Activated T-helper 1 cell treated with anti-CD3 and anti-CD28 coated beads, Interleukin-12 subunit alpha, Interleukin-12 subunit beta, Interleukin-2, Interleukin-4 antibody, amounts not matched to agents 30 ng/mL and 10 ng/mL and 1 ng/mL, durations not matched to agents 14 hours and 24 hours and 36 hours (primary cell): Measurements from ENCODE around the gene RANBP10. TPM values are rescaled to one million over a fixed set of nuclear protein-coding genes. Genes with fewer than 3 reads are reported as not detected.
A peak's percentile ranks its signal among the peaks of the same experiment; 100 is the strongest.

Experiments used
- DNase-seq: peaks from one replicate; pipeline ENCODE4 v3.0.0; 2021; ENCODE audit warnings: low spot score
- H3K27ac Mint-ChIP-seq: one replicate; pipeline ENCODE4 v1.8.0; 2021; ENCODE audit warnings: mild to moderate bottlenecking, mixed read lengths
- H3K27me3 Mint-ChIP-seq: one replicate; pipeline ENCODE4 v1.8.0; 2022; ENCODE audit warnings: mild to moderate bottlenecking, moderate library complexity, mixed read lengths; ENCODE audit not compliant: insufficient read depth
- H3K36me3 Mint-ChIP-seq: one replicate; pipeline ENCODE4 v1.8.0; 2021; ENCODE audit warnings: low read depth, mixed read lengths
- H3K4me1 Mint-ChIP-seq: one replicate; pipeline ENCODE4 v1.8.0; 2021; ENCODE audit warnings: low read depth, mixed read lengths
- H3K4me3 Mint-ChIP-seq: one replicate; pipeline ENCODE4 v1.8.0; 2021; ENCODE audit warnings: mild to moderate bottlenecking, moderate library complexity, mixed read lengths
- H3K9me3 Mint-ChIP-seq: one replicate; pipeline ENCODE4 v1.8.0; 2021; ENCODE audit warnings: mixed read lengths
- intact Hi-C: fragments of 100-400 bp; cut with micrococcal nuclease; formaldehyde crosslinking; loops from one replicate; pipeline ENCODE4 v1.15.1; 2024
- total RNA-seq: library from RNA; stranded (reverse); gene quantifications from 2 replicates; pipeline ENCODE4 v1.2.3, GENCODE V29; 2022

RANBP10 gene
- total RNA-seq: 23.0 and 25.7 TPM in 2 replicates

DNA sequence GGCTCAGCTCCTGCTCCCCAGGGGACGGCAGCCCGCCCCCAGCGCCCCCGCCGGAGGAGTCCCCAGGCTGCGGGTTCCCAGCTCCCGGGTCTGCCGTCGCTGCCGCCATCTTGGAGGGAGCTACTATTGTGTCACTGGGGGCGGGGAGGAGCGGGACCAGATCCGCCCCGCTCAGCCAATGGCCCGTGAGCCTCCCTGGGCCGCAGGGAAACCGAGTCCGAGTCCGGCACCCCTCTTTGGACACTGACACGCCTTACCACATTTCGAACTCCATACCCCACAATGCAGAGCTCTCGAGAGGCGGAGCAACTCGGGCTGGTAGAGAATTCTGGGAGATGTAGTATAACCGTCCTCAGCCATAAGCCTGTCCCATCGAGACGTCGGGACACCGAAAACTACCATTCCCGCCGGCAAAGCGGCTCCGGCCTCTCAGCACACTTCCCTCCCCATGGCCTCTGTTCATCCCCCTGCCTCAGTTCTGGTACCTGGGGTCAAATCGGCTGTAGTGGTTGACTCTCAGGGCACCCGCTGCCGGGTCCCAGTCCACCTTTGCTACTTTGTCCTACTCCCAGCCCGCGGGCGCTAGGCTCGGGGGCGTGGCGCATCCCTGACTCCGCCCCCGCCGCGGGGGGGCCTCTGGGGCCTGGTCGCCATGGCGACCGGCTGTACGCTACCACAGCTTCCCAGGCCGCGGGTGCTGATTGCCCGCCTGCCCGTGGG is at the start of gene RANBP10, which contains the start of gene TSNAXIP1:
RANBP10 (minus strand) TSS at position 133 of the 720 bp plus-strand sequence; CDS start at position 109, 24 bp downstream.
TSNAXIP1 (plus strand) TSS at position 462 of the 720 bp plus-strand sequence. CDS start 261 bp downstream, outside the sequence.
- Mint-ChIP-seq H3K9me3 (no peaks in the 10 kb centered on the region), H3K27ac (peak within 1 kb of the TSS; percentile 86), H3K4me3 (peak within 1 kb of the TSS; percentile 90), H3K36me3 (peaks cover 27% of the 10 kb centered on the region), H3K27me3 (peaks cover 3% of the 10 kb centered on the region), H3K4me1 (peaks cover 35% of the 10 kb centered on the region)
- intact Hi-C loops: loop anchor here (1.0 to 10.0 kb wide), 14 partner anchors 10 to 580 kb away; partner anchors contain the start of genes ACD, ATP6V0D1, CTCF and EDC4
- DNase-seq: peak; percentile 96

DNA sequence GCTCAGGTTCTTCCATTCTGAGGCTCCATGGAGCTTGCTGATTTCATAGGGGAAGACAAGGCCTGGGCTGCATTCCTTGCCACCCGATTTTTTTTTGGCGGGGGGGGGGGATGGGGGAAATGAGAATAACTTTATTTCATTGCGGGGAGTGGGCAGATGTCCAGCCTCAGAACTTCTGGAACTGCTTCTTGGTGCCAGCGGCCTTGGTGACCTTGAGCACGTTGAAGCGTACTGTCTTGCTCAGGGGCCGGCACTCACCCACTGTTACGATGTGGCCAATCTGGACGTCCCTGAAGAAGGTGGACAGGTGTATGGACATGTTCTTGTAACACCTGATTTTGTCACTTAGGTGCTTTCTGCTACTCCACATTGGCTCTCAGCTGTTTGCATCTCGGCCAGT is 49.4 kb upstream of the RANBP10 start:
- Mint-ChIP-seq H3K9me3 (no peaks in the 10 kb centered on the region), H3K4me1 (peaks cover 28% of the 10 kb centered on the region), H3K27ac (no peak overlapping the region), H3K4me3 (no peak overlapping the region), H3K36me3 (peaks cover 5% of the 10 kb centered on the region), H3K27me3 (no peaks in the 10 kb centered on the region)
- DNase-seq: no peak
- intact Hi-C loops: no loop called here

DNA sequence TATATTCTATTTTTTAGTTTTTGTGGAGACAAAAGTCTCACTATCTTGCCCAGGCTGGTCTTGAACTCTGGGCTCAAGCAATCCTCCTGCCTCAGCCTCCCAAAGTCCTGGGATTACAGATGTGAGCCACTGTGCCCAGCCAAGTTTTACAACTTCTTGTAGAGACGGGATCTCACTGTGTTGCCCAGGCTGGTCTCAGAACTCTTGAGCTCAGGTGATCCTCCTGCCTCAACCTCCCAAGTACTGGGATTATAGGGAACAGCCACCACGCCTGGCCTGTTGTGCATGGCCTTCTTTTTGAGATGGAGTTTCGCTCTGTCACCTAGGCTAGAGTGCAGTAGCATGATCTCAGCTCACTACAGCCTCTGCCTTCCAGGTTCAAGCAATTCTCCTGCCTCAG is 47.3 kb upstream of the RANBP10 start:
- H3K4me1 Mint-ChIP-seq: peaks cover 31% of the 10 kb centered on the region
- H3K27ac Mint-ChIP-seq: no peak overlapping the region
- H3K36me3 Mint-ChIP-seq: peaks cover 11% of the 10 kb centered on the region
- no peaks in the 10 kb centered on the region for H3K27me3 Mint-ChIP-seq
- no peak overlapping the region for H3K4me3 Mint-ChIP-seq
- intact Hi-C loops: no loop called here
- no peaks in the 10 kb centered on the region for H3K9me3 Mint-ChIP-seq
- DNase-seq: no peak

GRCh38 chr16:67848118-67848517 is 41.8 kb upstream of the RANBP10 start:
- no peaks in the 10 kb centered on the region for H3K27me3 Mint-ChIP-seq
- peaks cover 38% of the 10 kb centered on the region for H3K4me1 Mint-ChIP-seq
- H3K9me3 Mint-ChIP-seq: no peaks in the 10 kb centered on the region
- DNase-seq: no peak
- H3K27ac Mint-ChIP-seq: peak overlapping the region; percentile 83
- intact Hi-C loops: loop anchor here (10.0 kb wide), 1 partner anchor 467 kb away; the partner anchor contains the start of genes PRMT7 and SLC7A6OS
- peak overlapping the region; percentile 94 for H3K4me3 Mint-ChIP-seq
- H3K36me3 Mint-ChIP-seq: peaks cover 6% of the 10 kb centered on the region

DNA sequence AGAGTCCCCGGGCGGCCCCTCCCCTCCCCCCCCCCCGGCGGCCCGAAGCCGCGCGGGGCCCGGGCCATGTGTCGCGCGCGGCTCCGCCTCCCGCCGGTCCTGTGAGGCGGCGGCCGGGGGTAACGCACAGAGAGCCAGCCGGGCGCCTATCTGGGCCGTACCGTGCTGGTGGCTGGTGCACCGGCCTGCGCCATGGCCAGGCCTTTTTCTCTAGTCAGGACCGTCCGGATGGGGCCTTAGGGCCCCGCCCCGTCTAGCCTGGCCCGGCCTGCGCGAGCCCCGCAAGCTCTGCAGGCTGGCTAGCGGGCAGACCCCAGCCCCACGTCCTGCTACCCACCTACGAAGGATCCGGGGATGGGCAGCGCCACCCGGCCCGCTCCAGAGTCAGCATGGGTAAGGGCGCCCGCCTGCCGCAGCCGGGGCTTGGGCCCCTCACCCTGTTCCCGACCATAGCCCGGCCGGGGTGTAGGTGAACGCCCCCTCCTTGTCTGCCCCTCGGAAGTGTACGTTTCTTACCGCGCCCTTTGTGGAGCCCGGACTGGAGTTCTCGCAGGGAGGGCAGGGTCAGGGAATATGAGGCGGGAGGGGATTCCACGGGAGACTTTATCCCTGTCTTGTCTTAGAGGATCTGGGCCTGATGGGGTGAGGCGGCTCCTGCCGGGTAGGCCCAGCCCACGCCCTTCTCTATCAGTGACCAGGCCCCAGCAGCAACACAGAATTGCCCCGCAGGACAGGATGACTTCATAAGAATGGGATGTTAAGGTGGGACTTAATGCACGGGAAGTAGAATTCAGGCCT is 40.9 kb upstream of the RANBP10 start, which contains the start of gene CENPT:
CENPT (minus strand) TSS at position 630 of the 798 bp plus-strand sequence. CDS start 13,834 bp downstream, outside the sequence.
- no peaks in the 10 kb centered on the region for H3K27me3 Mint-ChIP-seq
- peaks cover 6% of the 10 kb centered on the region for H3K36me3 Mint-ChIP-seq
- peak within 1 kb of the TSS; percentile 94 for H3K4me3 Mint-ChIP-seq
- DNase-seq: no peak
- H3K9me3 Mint-ChIP-seq: no peaks in the 10 kb centered on the region
- intact Hi-C loops: loop anchor here (2.0 to 10.0 kb wide), 2 partner anchors 366 to 468 kb away; partner anchors contain the start of genes ATP6V0D1, PRMT7 and SLC7A6OS
- peak within 1 kb of the TSS; percentile 86 for H3K27ac Mint-ChIP-seq
- peaks cover 38% of the 10 kb centered on the region for H3K4me1 Mint-ChIP-seq

- H3K4me3 Mint-ChIP-seq: peak within 1 kb of the TSS; percentile 94
- no peaks in the 10 kb centered on the region for H3K9me3 Mint-ChIP-seq
- H3K36me3 Mint-ChIP-seq: peaks cover 6% of the 10 kb centered on the region
- peak within 1 kb of the TSS; percentile 92 for H3K27ac Mint-ChIP-seq
- peak; percentile 94 for DNase-seq
- no peaks in the 10 kb centered on the region for H3K27me3 Mint-ChIP-seq
- peaks cover 41% of the 10 kb centered on the region for H3K4me1 Mint-ChIP-seq
- intact Hi-C loops: loop anchor here (1.0 to 10.0 kb wide), 12 partner anchors 12 to 620 kb away; partner anchors contain the start of genes ATP6V0D1, DDX28, DUS2 and EDC4
Observed at GRCh38 chr16:67846320-67847063, 40.1 kb upstream of the RANBP10 start, which contains the start of gene NUTF2. TSS of gene NUTF2 (plus strand) at chr16:67846933. CDS start at chr16:67865131, 18,198 bp downstream.

GRCh38 chr16:67846063-67846319 is 39.6 kb upstream of the RANBP10 start:
- intact Hi-C loops: loop anchor here (1.0 to 10.0 kb wide), 12 partner anchors 12 to 620 kb away; partner anchors contain the start of genes ATP6V0D1, DDX28, DUS2 and EDC4
- DNase-seq: no peak
- Mint-ChIP-seq H3K36me3 (peaks cover 6% of the 10 kb centered on the region), H3K27me3 (no peaks in the 10 kb centered on the region), H3K27ac (peak overlapping the region; percentile 92), H3K4me1 (peaks cover 44% of the 10 kb centered on the region), H3K9me3 (no peaks in the 10 kb centered on the region), H3K4me3 (peak overlapping the region; percentile 91)

DNA sequence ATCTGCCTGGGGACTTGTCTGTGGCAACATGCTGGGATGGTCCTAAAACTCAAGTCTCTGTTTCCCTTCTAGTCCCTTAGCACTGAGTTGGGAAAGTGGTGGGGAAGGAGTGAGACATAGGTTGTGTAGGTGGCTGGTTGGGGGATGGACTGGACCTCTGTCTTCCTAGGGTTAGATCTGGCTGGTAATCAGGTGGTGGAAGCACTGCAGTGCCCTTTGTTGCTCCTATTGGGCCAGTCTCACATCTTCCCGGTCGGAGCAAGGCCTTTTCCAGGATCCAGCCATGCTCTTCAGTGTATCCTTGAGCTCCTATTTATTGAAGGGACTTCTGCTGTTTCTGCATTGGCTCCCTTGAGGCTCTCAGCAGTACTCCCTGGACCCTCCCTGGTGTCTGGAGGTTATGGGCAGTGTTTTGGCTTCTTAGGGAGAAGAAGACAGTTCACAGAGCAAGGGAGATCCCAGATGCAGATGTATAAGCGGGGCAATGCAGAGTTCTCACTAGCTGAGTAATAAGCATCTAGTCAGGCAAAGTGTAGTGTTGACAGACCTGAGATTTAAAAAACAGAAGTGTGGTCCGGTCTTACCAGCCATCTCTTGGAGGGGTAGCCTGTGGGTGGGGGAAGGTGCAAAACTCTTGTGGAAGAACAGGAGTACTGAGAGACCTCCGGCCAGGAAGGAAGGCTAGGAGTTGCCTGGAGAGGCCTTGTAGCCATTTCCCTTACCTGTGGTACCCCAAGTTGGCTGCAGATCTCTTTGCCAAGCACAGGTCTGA is 39.1 kb upstream of the RANBP10 start:
- no peaks in the 10 kb centered on the region for H3K27me3 Mint-ChIP-seq
- H3K4me1 Mint-ChIP-seq: peaks cover 44% of the 10 kb centered on the region
- intact Hi-C loops: loop anchor here (1.0 to 10.0 kb wide), 12 partner anchors 11 to 619 kb away; partner anchors contain the start of genes ATP6V0D1, DDX28, DUS2 and EDC4
- H3K4me3 Mint-ChIP-seq: peak overlapping the region; percentile 91
- no peaks in the 10 kb centered on the region for H3K9me3 Mint-ChIP-seq
- peaks cover 6% of the 10 kb centered on the region for H3K36me3 Mint-ChIP-seq
- DNase-seq: no peak
- peak overlapping the region; percentile 92 for H3K27ac Mint-ChIP-seq

DNA sequence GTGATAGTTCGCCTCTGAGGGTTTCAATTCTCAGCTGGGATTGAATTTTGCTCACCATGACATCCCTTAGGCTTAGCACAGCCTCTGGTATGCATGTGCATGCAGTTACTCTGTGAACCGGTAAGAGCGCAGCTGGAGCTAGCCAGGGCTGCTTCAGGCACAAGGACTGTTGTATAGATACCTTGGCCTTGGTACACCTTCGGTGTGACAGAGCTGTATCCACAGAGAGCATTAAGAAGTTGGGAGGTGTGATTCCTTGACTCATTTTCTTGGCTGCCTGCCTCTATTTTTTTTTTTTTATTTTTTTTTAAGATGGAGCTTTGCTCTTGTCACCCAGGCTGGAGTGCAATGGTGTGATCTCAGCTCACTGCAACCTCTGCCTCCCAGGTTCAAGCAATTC is 38.1 kb upstream of the RANBP10 start:
- no peaks in the 10 kb centered on the region for H3K9me3 Mint-ChIP-seq
- peak overlapping the region; percentile 48 for H3K27ac Mint-ChIP-seq
- DNase-seq: no peak
- H3K4me3 Mint-ChIP-seq: peak overlapping the region; percentile 89
- intact Hi-C loops: loop anchor here (10.0 kb wide), 1 partner anchor 470 kb away; the partner anchor contains the start of genes PRMT7 and SLC7A6OS
- peaks cover 4% of the 10 kb centered on the region for H3K36me3 Mint-ChIP-seq
- H3K4me1 Mint-ChIP-seq: peaks cover 44% of the 10 kb centered on the region
- no peaks in the 10 kb centered on the region for H3K27me3 Mint-ChIP-seq

- no peaks in the 10 kb centered on the region for H3K27me3 Mint-ChIP-seq
- DNase-seq: no peak
- peak overlapping the region; percentile 89 for H3K4me3 Mint-ChIP-seq
- no peaks in the 10 kb centered on the region for H3K36me3 Mint-ChIP-seq
- intact Hi-C loops: loop anchor here (2.0 to 10.0 kb wide), 3 partner anchors 91 to 471 kb away; partner anchors contain the start of genes ACD, PARD6A, PRMT7 and SLC7A6OS
- peaks cover 39% of the 10 kb centered on the region for H3K4me1 Mint-ChIP-seq
- H3K27ac Mint-ChIP-seq: peak overlapping the region; percentile 86
- H3K9me3 Mint-ChIP-seq: no peaks in the 10 kb centered on the region
Observed at GRCh38 chr16:67843343-67843765, 37.0 kb upstream of the RANBP10 start.

GRCh38 chr16:67842509-67843342 is 36.4 kb upstream of the RANBP10 start:
- intact Hi-C loops: loop anchor here (1.0 to 10.0 kb wide), 9 partner anchors 8 to 472 kb away; partner anchors contain the start of genes ACD, CTCF, EDC4 and PARD6A
- peak overlapping the region; percentile 89 for H3K4me3 Mint-ChIP-seq
- DNase-seq: peak; percentile 59
- peaks cover 36% of the 10 kb centered on the region for H3K4me1 Mint-ChIP-seq
- H3K36me3 Mint-ChIP-seq: no peaks in the 10 kb centered on the region
- peaks cover 3% of the 10 kb centered on the region for H3K27me3 Mint-ChIP-seq
- peak overlapping the region; percentile 86 for H3K27ac Mint-ChIP-seq
- no peaks in the 10 kb centered on the region for H3K9me3 Mint-ChIP-seq
